ENCODE measurements around the gene ATG7.
"Not testable (repeated sequence)": the region's sequence is repeated elsewhere in the genome, so short reads cannot be mapped to it uniquely, and the experiment has no call there.

ATG7 gene

DNA sequence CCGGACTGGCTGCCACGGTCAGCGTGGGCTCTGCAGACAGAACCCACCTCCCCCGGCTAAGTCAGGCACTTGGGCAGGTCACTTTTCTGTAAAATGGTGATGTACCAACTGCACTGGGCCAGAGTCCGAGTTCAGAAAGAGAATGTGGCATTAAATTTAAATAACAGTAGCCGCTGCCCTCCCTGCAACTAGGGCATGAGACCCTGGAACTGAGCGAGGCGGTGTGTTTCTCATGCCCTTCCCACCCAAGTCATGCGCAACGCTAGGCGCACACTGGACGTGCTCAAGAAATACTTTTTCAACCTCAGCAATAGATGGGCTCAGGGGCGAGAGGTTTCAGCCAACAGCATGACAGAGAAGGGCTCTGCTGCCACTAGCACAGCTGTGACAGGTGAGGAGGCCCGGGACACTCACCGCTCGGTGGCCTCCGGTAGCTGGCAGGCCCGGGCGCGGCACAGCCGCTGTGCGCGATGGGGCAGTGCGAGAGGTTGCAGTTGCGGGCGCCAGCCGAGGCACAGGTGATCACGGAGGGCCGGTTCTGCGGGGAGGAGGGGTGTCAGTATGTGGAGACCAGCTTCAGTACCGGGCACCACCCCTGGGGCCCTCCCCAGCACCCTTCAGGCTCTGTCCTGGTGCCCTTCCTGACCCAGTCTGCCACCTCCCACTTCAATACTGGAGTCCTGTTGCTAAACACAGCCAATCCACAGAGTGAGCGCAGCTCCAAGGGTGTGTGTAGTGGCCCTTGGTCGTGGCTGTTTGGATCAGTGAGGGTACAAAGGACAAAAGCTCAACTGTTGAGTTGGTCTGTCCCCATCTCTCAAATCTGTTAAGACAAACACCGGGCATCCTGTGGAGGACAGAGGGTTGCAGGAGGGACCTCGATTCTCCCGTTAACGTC, 287.0 kb downstream of the ATG7 start:
- DNase-seq, result no peak

DNA sequence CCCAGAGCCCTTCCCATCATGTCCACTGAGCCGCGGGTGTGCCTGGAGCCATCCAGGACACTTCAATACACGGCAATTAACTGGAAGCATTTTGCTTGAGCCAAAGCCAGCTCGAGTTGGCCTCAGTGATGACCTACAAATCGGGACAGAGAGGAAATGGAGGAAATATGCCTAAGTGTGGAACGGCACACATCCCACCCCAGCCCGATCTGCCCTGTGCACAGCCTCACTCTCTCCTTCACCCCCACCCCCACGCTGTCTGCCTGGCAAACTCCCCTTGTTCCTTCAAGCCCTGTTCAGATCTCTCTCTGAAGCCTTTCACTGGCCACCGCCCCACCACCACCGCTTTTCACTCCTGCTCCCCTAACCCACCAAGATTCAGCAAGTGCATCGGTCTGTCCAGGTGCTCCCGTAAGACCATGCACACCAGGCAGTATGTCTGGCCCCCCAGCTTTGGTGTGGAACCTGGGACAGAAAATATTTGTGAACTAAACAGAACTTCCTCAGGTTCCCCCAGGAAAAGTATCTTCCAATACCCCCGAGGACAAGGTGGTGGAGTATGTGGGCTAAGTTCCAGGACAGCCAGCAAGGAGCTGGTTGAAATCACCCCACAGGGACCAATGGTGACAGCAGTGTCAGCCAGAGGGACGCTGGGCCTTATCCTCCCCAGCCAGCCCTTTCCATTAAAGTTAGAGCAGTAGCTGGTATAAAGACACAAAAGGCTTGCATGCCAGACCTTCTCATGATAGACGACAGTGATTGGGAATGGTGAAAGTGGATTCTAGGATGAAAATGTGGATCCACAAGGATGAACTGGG, 287.8 kb downstream of the ATG7 start:
- DNase-seq, result no peak

- no peak for DNase-seq
These were observed 288.5 kb downstream of the ATG7 start for GRCh38 chr3:11560746-11561145.

DNA sequence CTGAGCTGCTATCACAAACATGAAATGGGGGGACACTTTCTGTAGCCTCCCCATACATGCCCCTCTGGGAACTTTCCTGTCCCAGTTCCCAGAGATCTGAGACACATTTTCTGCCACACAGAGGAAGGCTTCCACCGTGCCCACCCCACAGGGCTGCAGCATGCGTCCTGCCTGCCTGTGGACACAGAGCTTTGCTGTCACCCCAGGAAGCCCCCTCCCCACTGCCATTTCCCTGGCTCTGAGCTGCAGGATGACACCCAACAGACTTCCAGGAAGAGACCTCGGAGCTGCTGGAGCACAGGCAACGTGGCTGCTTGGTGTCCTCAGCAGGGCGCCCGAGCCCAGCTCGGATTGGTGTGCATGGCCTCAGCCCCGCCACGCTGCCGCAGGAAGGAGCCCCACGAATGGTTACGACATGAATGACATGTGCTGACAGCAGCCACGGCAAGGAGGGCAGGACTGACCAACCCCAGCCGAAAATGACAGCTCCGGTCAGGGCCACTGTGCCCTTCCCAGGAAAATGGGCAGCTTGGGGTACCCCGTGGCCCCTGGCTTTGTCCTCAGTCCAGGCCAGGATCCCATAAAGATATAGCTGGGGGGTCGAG, 290.2 kb downstream of the ATG7 start:
- DNase-seq, result no peak

- DNase-seq, result no peak
These were observed 291.1 kb downstream of the ATG7 start for GRCh38 chr3:11563159-11563864.

GRCh38 chr3:11563865-11564185, 291.6 kb downstream of the ATG7 start:
- DNase-seq, result no peak

GRCh38 chr3:11564577-11565001, 292.4 kb downstream of the ATG7 start:
- DNase-seq, result no peak

DNA sequence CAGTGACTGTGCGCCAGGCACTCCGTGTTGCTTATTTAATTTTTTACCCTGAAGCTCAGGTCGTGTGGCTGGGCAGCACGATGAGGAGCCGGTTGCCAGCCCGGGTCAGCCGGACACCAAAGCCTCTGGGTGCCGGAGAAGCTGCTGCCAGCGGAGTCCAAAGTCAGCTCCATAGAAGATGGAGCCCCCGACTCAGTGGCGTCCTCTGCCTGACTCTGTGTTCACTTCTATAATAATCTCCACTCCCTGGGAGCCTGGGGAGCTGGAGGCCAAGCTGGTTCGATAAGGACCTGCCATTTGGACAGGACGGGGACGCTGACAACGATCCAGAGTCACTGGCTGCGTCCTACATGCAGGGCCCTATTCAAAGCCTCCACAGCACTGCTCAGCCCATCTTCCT, 292.9 kb downstream of the ATG7 start:
- no peak for DNase-seq

GRCh38 chr3:11565492-11565891, 293.3 kb downstream of the ATG7 start:
- DNase-seq, result no peak

DNA sequence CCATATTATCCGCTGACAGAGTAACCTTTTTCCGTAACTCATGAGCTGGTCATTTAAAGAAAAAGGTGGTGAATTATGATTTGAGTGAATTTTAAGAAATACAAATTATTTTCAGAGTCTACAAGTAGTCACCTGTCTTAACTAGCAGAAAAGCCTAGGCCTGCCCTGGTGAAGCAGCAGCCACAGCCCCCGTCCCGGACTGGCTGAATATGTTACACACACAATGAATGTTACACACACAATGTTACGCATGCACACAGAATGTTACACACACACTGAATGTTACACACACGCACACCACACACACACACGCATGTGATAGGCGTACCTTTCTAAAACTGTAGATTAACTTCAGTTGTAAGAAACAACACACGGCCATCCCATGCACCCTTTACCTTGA, 293.7 kb downstream of the ATG7 start:
- DNase-seq, result no peak

- no peak for DNase-seq
These were observed 294.3 kb downstream of the ATG7 start for GRCh38 chr3:11566478-11566877.

GRCh38 chr3:11566916-11567315, 294.7 kb downstream of the ATG7 start:
- no peak for DNase-seq

GRCh38 chr3:11567516-11568467, 295.6 kb downstream of the ATG7 start:
- DNase-seq, result no peak

- no peak for DNase-seq
These were observed 296.4 kb downstream of the ATG7 start for GRCh38 chr3:11568503-11569155.

- no peak for DNase-seq
These were observed 297.1 kb downstream of the ATG7 start for GRCh38 chr3:11569156-11569741.

DNA sequence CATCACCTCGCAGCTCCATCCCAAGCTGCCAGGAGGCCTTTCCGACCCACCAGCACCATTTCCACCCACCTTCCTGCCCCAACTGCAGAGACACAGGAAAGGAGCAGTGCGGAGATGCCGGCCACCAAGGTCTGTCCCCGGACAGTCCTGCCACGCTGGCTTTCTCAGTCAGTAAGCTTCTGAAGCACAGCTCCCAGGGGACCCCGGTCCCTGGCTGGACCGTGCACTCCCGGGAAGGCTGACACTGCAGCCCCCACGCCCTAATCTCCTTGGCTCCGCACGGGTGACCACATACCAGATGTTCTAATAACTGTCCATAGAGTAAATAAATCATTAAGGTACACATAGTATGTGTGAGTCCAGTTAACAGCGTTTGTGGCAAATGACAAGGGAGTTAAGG, 298.1 kb downstream of the ATG7 start:
- DNase-seq, result no peak

DNA sequence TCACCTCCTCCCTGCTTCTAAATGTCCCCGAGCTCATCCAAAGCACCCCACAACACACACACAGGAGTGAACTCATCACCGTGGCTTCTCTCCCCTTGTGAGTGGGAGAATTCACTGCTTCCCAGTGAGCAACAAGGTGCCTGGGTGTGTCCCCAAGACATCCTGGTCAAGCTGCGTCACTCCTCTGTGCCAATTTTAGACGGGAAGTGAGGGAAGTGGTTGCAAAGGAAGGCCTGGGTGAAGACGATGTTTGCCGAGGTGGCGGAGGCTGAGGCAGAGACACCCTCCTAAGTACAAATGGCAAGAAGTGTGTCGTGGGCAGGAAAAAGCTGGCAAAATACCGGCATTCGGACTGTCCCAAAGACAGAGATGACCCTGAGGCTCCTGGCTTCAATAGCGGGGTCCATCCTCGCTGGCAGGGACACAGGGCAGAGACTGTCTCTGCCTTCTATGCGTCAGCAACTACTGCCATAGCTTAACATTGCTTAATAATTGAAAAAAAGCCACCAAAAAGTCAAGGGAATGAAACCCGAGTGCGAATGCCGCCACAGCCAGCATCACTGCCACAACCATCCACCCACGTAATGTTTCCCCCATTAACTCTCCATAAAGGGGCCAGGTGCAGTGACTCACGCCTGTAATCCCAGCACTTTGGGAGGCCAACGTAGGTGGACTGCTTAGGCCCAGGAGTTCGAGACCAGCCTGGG, 298.7 kb downstream of the ATG7 start:
- DNase-seq, result no peak

GRCh38 chr3:11572660-11573059, 300.5 kb downstream of the ATG7 start:
- DNase-seq, result not testable (repeated sequence)

DNA sequence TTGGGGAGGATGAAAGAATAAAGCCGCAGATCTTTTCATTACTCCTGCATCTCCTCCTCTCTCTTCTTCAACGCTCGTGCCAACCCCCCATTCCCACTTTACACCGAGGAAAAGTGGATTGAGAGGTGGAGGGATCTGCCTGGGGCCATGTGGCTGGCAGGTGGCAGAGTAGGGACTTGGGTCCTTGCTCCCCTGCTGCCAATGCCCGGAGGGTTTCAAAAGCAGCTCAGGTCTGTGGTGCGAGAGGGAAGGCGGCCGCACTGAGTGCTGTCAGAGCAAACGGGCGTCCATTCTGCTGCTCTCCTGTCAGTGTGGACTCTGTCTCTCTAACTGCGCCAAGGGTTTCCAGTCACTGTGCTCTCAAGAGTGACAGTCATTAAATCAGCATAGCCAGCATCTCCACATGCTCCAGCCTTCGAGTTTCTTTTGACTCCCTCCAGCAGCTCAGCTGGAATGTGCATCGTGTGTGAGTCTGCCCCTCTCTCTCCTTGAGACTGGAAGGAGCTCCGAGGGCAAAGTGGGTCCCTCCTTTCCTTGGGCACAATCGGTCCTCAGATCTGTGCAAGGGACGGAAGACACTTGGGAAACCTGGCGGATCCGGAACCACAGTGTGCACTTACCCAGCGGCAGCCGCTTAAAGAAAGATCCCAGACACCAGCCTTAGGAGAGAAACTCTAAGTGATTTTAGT, 302.9 kb downstream of the ATG7 start:
- DNase-seq, result no peak

GRCh38 chr3:11575677-11576076, 303.5 kb downstream of the ATG7 start:
- no peak for DNase-seq

Data from NCI-H1092 treated with DMSO at 0.1 percent for 48 hours (cell line).